Measurements from ENCODE around the gene RASGEF1B.

- no peak for TF ChIP-seq CTCF (IDR thresholded peaks at IDR 0.05)
- no peak for TF ChIP-seq POLR2A (IDR thresholded peaks at IDR 0.05; ENCODE audit: low read depth)
- no peak for TF ChIP-seq EP300 (IDR thresholded peaks at IDR 0.05)
These were observed 46.6 kb downstream of the RASGEF1B start for GRCh38 chr4:81424816-81425755.

Data from esophagus muscularis mucosa (tissue), 4 donors.